Measurements from ENCODE around the gene NKAIN4. TPM values are rescaled to one million over a fixed set of nuclear protein-coding genes. Genes with fewer than 3 reads are reported as not detected.

The NKAIN4 gene
- total RNA-seq, 4 donors from 2014 or later = not detected

GRCh38 chr20:63276956-63277355 lies 22.7 kb upstream of the NKAIN4 start:
- H3K4me3 ChIP-seq = no peak overlapping the region
- ATAC-seq = no peak
- TF ChIP-seq POLR2A (IDR thresholded peaks at IDR 0.05) (no peak), CTCF (IDR thresholded peaks at IDR 0.05 in 4 of 5, conservative IDR thresholded peaks at IDR 0.05 in 1 of 5) (no peak)
- no peaks in the 10 kb centered on the region for H3K9me3 ChIP-seq
- no peaks in the 10 kb centered on the region for H3K27me3 ChIP-seq
- no peak for DNase-seq
- peaks cover 18 to 19% of the 10 kb centered on the region in 2 donors for H3K4me1 ChIP-seq
- H3K36me3 ChIP-seq = peaks cover 0 to 64% of the 10 kb centered on the region in 2 donors
- intact Hi-C loops (cut with DNase I; ENCODE audit: low total_unique reads) (no loop called here), in situ Hi-C loops (cut with MboI; ENCODE audit: low sequenced_read_pairs in 4 of 4) (no loop called here)
- no peak overlapping the region for H3K27ac ChIP-seq

DNA sequence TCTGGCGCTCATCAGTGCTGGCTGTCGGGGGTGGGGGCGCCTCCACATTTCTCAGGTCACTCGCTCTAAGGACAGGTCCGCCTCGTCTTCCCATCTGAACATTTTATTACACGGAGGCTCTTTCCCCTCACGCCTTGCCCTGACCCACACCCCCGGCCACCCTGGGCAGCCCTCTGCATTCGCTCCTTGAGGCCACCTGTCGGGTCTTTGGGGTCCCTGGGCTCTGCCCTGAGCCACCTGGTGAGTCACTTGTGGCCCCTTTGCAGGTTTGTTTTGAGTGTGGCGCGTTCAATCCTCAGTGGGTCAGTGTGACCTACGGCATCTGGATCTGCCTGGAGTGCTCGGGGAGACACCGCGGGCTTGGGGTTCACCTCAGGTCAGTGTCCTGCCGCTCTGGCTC lies 21.6 kb upstream of the NKAIN4 start:
- Histone ChIP-seq H3K4me3 (no peak overlapping the region), H3K36me3 (peaks cover 0 to 52% of the 10 kb centered on the region in 2 donors), H3K9me3 (no peaks in the 10 kb centered on the region), H3K4me1 (peaks cover 19 to 24% of the 10 kb centered on the region in 2 donors), H3K27me3 (no peaks in the 10 kb centered on the region), H3K27ac (no peak overlapping the region)
- ATAC-seq (no peak), DNase-seq (no peak)
- in situ Hi-C loops (cut with MboI; ENCODE audit: low sequenced_read_pairs in 4 of 4) (no loop called here), intact Hi-C loops (cut with DNase I; ENCODE audit: low total_unique reads) (no loop called here)
- TF ChIP-seq POLR2A (IDR thresholded peaks at IDR 0.05) (no peak), CTCF (IDR thresholded peaks at IDR 0.05 in 4 of 5, conservative IDR thresholded peaks at IDR 0.05 in 1 of 5) (no peak)

DNA sequence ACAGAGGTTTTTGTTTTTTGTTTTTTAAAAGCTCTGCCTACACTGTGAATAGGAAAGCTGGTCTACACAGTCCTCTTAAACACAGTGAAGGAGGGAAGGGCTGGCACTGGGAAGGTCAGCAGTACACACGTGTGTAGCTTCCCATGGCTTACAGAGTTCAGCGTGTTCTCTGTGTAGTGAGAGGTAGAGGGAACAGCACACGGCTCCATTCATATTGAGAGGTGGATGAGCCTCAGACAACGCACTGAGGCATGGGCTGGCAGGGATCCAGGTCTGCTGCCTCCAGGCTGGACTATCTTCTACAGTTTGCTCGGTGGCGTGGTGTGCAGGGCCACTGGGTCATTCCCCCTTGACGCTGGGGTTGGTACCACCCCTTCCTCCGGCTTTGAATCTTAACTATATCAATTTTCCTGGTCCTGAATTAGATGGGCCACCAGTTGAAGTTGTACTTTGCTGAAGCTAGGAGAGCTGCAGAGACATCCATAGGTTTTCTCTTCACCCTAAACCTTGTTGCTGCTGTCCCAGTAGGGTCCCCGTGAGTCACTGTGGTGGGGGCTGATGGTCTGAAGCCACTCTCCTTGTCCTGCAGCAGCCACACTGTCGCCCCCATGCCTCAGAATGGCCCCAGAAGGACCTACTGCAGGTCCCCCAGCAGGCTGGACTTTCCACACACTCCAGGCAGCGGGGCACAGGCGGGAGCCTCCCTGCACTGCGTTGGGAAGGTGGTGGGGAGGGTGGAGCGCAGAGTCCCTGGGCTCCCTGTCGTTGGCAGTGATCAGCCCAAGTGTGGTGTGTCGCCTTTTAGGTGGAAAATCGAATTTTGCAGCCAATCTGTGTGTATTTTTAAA lies 20.3 kb upstream of the NKAIN4 start:
- ATAC-seq (no peak), DNase-seq (no peak)
- TF ChIP-seq CTCF (IDR thresholded peaks at IDR 0.05 in 4 of 5, conservative IDR thresholded peaks at IDR 0.05 in 1 of 5) (no peak), POLR2A (IDR thresholded peaks at IDR 0.05) (no peak)
- peaks cover 19 to 24% of the 10 kb centered on the region in 2 donors for H3K4me1 ChIP-seq
- in situ Hi-C loops (cut with MboI; ENCODE audit: low sequenced_read_pairs in 4 of 4) = no loop called here
- intact Hi-C loops (cut with DNase I; ENCODE audit: low total_unique reads) = no loop called here
- H3K27ac ChIP-seq = no peak overlapping the region
- H3K36me3 ChIP-seq = peaks cover 0 to 40% of the 10 kb centered on the region in 2 donors
- peak overlapping the region in 1 of 4 donors; percentile 84 for H3K4me3 ChIP-seq
- H3K9me3 ChIP-seq = no peaks in the 10 kb centered on the region
- peaks cover 0 to under 1% (median 0%) of the 10 kb centered on the region in 3 donors for H3K27me3 ChIP-seq

GRCh38 chr20:63273635-63274380 lies 19.5 kb upstream of the NKAIN4 start:
- intact Hi-C loops (cut with DNase I; ENCODE audit: low total_unique reads) = loop anchor here (2.0 kb wide), 1 partner anchor 57 kb away; the partner anchor contains the start of gene YTHDF1

More at GRCh38 chr20:63273635-63274380, 19.5 kb upstream of the NKAIN4 start:
- Histone ChIP-seq H3K27me3 (peaks cover 0 to 9% (median 7%) of the 10 kb centered on the region in 3 donors), H3K4me3 (peak overlapping the region; percentile 84 to 99 (median 93)), H3K36me3 (peaks cover 0 to 32% of the 10 kb centered on the region in 2 donors), H3K9me3 (no peaks in the 10 kb centered on the region), H3K4me1 (peaks cover 19 to 24% of the 10 kb centered on the region in 2 donors), H3K27ac (no peak overlapping the region)
- no peak for ATAC-seq
- in situ Hi-C loops (cut with MboI; ENCODE audit: low sequenced_read_pairs in 4 of 4) = no loop called here
- DNase-seq = no peak
- no peak for TF ChIP-seq CTCF (IDR thresholded peaks at IDR 0.05 in 4 of 5, conservative IDR thresholded peaks at IDR 0.05 in 1 of 5)
- TF ChIP-seq POLR2A (IDR thresholded peaks at IDR 0.05) = no peak

Measured in gastrocnemius medialis (tissue), 4 donors.